ENCODE data around the gene EIF2B4. TPM values are rescaled to one million over a fixed set of nuclear protein-coding genes. Genes with fewer than 3 reads are reported as not detected.

The EIF2B4 gene
- total and polyA plus RNA-seq, 9 of the 15 experiments (the other 6 are each of a cell fraction or from before 2014, with no cell fraction given), result 29.7 to 80.3 (median 58.9) TPM

DNA sequence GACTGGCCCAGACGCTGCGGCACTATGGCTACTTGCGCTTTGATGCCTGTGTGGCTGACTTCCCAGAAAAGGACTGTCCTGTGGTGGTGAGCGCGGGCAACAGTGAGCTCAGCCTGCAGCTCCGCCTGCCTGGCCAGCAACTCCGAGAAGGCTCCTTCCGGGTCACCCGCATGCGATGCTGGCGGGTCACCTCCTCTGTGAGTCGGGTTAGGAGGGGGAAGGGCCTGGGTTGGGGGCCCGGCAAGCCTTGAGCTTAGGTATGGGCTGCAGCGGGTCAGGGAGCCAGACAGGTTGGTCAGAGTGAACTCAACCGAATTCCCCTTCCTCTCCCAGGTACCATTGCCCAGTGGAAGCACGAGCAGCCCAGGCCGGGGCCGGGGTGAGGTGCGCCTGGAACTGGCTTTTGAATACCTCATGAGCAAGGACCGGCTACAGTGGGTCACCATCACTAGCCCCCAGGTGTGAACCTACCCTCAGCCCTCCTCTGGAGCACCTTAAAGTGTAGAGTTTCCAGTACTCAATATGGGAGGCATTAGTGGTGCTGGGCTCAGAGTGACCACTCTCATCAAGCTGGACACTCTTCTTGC, 5.5 kb upstream of the EIF2B4 start (continued):
- TF ChIP-seq, protein P1, sequence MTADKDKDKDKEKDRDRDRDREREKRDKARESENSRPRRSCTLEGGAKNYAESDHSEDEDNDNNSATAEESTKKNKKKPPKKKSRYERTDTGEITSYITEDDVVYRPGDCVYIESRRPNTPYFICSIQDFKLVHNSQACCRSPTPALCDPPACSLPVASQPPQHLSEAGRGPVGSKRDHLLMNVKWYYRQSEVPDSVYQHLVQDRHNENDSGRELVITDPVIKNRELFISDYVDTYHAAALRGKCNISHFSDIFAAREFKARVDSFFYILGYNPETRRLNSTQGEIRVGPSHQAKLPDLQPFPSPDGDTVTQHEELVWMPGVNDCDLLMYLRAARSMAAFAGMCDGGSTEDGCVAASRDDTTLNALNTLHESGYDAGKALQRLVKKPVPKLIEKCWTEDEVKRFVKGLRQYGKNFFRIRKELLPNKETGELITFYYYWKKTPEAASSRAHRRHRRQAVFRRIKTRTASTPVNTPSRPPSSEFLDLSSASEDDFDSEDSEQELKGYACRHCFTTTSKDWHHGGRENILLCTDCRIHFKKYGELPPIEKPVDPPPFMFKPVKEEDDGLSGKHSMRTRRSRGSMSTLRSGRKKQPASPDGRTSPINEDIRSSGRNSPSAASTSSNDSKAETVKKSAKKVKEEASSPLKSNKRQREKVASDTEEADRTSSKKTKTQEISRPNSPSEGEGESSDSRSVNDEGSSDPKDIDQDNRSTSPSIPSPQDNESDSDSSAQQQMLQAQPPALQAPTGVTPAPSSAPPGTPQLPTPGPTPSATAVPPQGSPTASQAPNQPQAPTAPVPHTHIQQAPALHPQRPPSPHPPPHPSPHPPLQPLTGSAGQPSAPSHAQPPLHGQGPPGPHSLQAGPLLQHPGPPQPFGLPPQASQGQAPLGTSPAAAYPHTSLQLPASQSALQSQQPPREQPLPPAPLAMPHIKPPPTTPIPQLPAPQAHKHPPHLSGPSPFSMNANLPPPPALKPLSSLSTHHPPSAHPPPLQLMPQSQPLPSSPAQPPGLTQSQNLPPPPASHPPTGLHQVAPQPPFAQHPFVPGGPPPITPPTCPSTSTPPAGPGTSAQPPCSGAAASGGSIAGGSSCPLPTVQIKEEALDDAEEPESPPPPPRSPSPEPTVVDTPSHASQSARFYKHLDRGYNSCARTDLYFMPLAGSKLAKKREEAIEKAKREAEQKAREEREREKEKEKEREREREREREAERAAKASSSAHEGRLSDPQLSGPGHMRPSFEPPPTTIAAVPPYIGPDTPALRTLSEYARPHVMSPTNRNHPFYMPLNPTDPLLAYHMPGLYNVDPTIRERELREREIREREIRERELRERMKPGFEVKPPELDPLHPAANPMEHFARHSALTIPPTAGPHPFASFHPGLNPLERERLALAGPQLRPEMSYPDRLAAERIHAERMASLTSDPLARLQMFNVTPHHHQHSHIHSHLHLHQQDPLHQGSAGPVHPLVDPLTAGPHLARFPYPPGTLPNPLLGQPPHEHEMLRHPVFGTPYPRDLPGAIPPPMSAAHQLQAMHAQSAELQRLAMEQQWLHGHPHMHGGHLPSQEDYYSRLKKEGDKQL (CRISPR knock-in tag; IDR thresholded peaks at IDR 0.05; ENCODE audit: borderline replicate concordance), result no peak
- TF ChIP-seq, protein P2, sequence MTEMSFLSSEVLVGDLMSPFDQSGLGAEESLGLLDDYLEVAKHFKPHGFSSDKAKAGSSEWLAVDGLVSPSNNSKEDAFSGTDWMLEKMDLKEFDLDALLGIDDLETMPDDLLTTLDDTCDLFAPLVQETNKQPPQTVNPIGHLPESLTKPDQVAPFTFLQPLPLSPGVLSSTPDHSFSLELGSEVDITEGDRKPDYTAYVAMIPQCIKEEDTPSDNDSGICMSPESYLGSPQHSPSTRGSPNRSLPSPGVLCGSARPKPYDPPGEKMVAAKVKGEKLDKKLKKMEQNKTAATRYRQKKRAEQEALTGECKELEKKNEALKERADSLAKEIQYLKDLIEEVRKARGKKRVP (CRISPR knock-in tag; IDR thresholded peaks at IDR 0.05), result no peak
- TF ChIP-seq SETDB1 (IDR thresholded peaks at IDR 0.05; ENCODE audit: low read length) (no peak), JUND (IDR thresholded peaks at IDR 0.05; ENCODE audit: borderline replicate concordance, low read depth, low read length) (no peak), JUND (tag; IDR thresholded peaks at IDR 0.05; ENCODE audit: borderline replicate concordance, low read depth, low read length) (no peak), FOXK1 (CRISPR knock-in tag; IDR thresholded peaks at IDR 0.05; ENCODE audit: borderline replicate concordance) (no peak), ZNF12 (CRISPR knock-in tag; IDR thresholded peaks at IDR 0.05) (no peak), ZBTB17 (CRISPR knock-in tag; IDR thresholded peaks at IDR 0.05) (no peak)
- TF ChIP-seq, protein P3, sequence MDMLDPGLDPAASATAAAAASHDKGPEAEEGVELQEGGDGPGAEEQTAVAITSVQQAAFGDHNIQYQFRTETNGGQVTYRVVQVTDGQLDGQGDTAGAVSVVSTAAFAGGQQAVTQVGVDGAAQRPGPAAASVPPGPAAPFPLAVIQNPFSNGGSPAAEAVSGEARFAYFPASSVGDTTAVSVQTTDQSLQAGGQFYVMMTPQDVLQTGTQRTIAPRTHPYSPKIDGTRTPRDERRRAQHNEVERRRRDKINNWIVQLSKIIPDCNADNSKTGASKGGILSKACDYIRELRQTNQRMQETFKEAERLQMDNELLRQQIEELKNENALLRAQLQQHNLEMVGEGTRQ (CRISPR knock-in tag; IDR thresholded peaks at IDR 0.05), result no peak
- TF ChIP-seq, protein P4, sequence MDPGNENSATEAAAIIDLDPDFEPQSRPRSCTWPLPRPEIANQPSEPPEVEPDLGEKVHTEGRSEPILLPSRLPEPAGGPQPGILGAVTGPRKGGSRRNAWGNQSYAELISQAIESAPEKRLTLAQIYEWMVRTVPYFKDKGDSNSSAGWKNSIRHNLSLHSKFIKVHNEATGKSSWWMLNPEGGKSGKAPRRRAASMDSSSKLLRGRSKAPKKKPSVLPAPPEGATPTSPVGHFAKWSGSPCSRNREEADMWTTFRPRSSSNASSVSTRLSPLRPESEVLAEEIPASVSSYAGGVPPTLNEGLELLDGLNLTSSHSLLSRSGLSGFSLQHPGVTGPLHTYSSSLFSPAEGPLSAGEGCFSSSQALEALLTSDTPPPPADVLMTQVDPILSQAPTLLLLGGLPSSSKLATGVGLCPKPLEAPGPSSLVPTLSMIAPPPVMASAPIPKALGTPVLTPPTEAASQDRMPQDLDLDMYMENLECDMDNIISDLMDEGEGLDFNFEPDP (CRISPR knock-in tag; IDR thresholded peaks at IDR 0.05), result no peak
- TF ChIP-seq, protein P5, sequence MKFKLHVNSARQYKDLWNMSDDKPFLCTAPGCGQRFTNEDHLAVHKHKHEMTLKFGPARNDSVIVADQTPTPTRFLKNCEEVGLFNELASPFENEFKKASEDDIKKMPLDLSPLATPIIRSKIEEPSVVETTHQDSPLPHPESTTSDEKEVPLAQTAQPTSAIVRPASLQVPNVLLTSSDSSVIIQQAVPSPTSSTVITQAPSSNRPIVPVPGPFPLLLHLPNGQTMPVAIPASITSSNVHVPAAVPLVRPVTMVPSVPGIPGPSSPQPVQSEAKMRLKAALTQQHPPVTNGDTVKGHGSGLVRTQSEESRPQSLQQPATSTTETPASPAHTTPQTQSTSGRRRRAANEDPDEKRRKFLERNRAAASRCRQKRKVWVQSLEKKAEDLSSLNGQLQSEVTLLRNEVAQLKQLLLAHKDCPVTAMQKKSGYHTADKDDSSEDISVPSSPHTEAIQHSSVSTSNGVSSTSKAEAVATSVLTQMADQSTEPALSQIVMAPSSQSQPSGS (CRISPR knock-in tag; IDR thresholded peaks at IDR 0.05), result no peak
- TF ChIP-seq, protein P6, sequence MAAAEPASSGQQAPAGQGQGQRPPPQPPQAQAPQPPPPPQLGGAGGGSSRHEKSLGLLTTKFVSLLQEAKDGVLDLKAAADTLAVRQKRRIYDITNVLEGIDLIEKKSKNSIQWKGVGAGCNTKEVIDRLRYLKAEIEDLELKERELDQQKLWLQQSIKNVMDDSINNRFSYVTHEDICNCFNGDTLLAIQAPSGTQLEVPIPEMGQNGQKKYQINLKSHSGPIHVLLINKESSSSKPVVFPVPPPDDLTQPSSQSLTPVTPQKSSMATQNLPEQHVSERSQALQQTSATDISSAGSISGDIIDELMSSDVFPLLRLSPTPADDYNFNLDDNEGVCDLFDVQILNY (CRISPR knock-in tag; IDR thresholded peaks at IDR 0.05), result no peak
- TF ChIP-seq, protein P7, sequence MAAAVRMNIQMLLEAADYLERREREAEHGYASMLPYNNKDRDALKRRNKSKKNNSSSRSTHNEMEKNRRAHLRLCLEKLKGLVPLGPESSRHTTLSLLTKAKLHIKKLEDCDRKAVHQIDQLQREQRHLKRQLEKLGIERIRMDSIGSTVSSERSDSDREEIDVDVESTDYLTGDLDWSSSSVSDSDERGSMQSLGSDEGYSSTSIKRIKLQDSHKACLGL (CRISPR knock-in tag; IDR thresholded peaks at IDR 0.05; ENCODE audit: borderline replicate concordance, poor library complexity, severe bottlenecking), result no peak
- TF ChIP-seq, protein P8, sequence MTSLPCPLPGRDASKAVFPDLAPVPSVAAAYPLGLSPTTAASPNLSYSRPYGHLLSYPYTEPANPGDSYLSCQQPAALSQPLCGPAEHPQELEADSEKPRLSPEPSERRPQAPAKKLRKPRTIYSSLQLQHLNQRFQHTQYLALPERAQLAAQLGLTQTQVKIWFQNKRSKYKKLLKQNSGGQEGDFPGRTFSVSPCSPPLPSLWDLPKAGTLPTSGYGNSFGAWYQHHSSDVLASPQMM (CRISPR knock-in tag; IDR thresholded peaks at IDR 0.05), result no peak

Measured in K562 (cell line).